Adrenal gland (tissue), 5 donors: ENCODE results near the gene H6PD.

Experiments used
- CTCF ChIP-seq, 6 experiments: fragments of 450-650 bp in 4 of 6; fragments of 200-600 bp in 2 of 6; sonication (generic) in 1 of 6; IDR thresholded peaks; 1 replicate in 5 of 6; 2 replicates in 1 of 6; pipeline versions ENCODE4 v1.5.1 to v1.8.0; 2016 to 2021; ENCODE audit warnings: antibody characterized with exemption in 6 of 6, mild to moderate bottlenecking in 2 of 6, moderate library complexity in 1 of 6
- POLR2A ChIP-seq, 2 donors: fragments of 450-650 bp; IDR thresholded peaks; one replicate each; pipeline ENCODE4 v1.6.1; 2017; ENCODE audit warnings: antibody characterized with exemption in 2 of 2, mild to moderate bottlenecking in 2 of 2, moderate library complexity in 1 of 2
- donor health status: DM: no; HTN: no; CAD: no.

- no peak for TF ChIP-seq CTCF (IDR thresholded peaks at IDR 0.05)
- no peak for TF ChIP-seq POLR2A (IDR thresholded peaks at IDR 0.05)
These were observed 30.3 kb upstream of the H6PD start for GRCh38 chr1:9204156-9204720.
